ENCODE results near the gene CDCA3.

CDCA3 gene

GRCh38 chr12:6849976-6850560 lies 1.0 kb downstream of the CDCA3 start:
- Mint-ChIP-seq H3K36me3 (no peaks in the 10 kb centered on the region), H3K4me3 (peak overlapping the region; percentile 61), H3K27me3 (no peaks in the 10 kb centered on the region), H3K9me3 (ENCODE audit: low read depth) (no peaks in the 10 kb centered on the region), H3K4me1 (ENCODE audit: low read depth) (peaks cover 16% of the 10 kb centered on the region), H3K27ac (no peak overlapping the region)

GRCh38 chr12:6849427-6849826 lies 1.7 kb downstream of the CDCA3 start:
- peaks cover 16% of the 10 kb centered on the region for H3K4me1 Mint-ChIP-seq (ENCODE audit: low read depth)
- H3K36me3 Mint-ChIP-seq, result peaks cover 4% of the 10 kb centered on the region
- peak overlapping the region; percentile 61 for H3K4me3 Mint-ChIP-seq
- H3K9me3 Mint-ChIP-seq (ENCODE audit: low read depth), result no peaks in the 10 kb centered on the region
- no peak overlapping the region for H3K27ac Mint-ChIP-seq
- H3K27me3 Mint-ChIP-seq, result no peaks in the 10 kb centered on the region

DNA sequence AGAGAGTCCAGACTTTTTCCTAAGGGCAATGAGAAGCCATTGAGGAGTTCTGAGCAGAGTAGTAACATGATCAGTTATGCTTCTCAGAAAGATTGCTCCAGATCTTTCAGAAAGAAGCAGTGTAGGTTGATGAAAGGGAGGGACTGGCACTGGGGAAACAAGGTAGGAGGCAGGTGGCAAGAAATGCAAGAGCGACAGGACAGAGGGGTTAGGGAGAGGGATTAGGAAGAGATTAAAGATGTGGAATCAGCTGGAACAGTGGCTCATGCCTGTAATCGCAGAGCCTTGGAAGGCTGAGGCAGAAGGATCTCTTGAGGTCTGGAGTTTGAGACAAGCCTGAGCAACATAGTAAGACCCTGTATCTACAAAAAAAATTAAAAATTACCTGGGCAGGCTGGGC lies 3.4 kb downstream of the CDCA3 start:
- H3K9me3 Mint-ChIP-seq (ENCODE audit: low read depth), result no peaks in the 10 kb centered on the region
- H3K36me3 Mint-ChIP-seq, result peaks cover 4% of the 10 kb centered on the region
- no peak overlapping the region for H3K27ac Mint-ChIP-seq
- H3K27me3 Mint-ChIP-seq, result no peaks in the 10 kb centered on the region
- H3K4me1 Mint-ChIP-seq (ENCODE audit: low read depth), result peaks cover 5% of the 10 kb centered on the region
- no peak overlapping the region for H3K4me3 Mint-ChIP-seq

DNA sequence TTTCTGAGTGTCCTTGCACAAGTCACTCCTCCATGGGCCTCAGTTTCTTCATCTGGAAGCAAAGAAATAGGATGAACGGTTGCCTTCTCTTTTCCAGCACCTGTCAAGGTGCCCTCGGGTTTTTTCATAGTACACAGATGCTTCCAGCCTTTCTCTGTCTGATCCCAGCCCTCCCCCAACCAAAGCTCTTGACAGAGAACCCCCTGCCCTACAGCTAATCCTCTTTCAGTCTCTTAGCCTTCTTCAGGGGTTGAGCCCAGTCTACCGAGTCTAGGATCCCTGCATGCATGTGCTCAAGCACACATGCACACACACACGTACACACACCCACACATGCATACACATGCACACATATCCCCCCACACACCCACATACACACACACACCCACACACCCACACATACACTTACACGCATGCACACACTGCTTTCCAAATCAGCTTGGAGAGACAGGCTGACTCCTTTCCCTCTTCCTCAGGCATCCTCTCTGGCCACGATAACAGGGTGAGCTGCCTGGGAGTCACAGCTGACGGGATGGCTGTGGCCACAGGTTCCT lies 4.7 kb downstream of the CDCA3 start:
- Mint-ChIP-seq H3K4me3 (no peak overlapping the region), H3K27me3 (no peaks in the 10 kb centered on the region)

GRCh38 chr12:6845395-6845794 lies 5.7 kb downstream of the CDCA3 start:
- H3K4me1 Mint-ChIP-seq (ENCODE audit: low read depth), result no peaks in the 10 kb centered on the region
- no peak overlapping the region for H3K27ac Mint-ChIP-seq
- H3K4me3 Mint-ChIP-seq, result no peak overlapping the region
- H3K36me3 Mint-ChIP-seq, result peaks cover 4% of the 10 kb centered on the region
- no peaks in the 10 kb centered on the region for H3K27me3 Mint-ChIP-seq
- H3K9me3 Mint-ChIP-seq (ENCODE audit: low read depth), result no peaks in the 10 kb centered on the region

More for the DNA sequence above, 4.7 kb downstream of the CDCA3 start:
- Mint-ChIP-seq H3K27ac (no peak overlapping the region), H3K4me1 (ENCODE audit: low read depth) (peaks cover 1% of the 10 kb centered on the region), H3K9me3 (ENCODE audit: low read depth) (no peaks in the 10 kb centered on the region), H3K36me3 (peaks cover 4% of the 10 kb centered on the region)

DNA sequence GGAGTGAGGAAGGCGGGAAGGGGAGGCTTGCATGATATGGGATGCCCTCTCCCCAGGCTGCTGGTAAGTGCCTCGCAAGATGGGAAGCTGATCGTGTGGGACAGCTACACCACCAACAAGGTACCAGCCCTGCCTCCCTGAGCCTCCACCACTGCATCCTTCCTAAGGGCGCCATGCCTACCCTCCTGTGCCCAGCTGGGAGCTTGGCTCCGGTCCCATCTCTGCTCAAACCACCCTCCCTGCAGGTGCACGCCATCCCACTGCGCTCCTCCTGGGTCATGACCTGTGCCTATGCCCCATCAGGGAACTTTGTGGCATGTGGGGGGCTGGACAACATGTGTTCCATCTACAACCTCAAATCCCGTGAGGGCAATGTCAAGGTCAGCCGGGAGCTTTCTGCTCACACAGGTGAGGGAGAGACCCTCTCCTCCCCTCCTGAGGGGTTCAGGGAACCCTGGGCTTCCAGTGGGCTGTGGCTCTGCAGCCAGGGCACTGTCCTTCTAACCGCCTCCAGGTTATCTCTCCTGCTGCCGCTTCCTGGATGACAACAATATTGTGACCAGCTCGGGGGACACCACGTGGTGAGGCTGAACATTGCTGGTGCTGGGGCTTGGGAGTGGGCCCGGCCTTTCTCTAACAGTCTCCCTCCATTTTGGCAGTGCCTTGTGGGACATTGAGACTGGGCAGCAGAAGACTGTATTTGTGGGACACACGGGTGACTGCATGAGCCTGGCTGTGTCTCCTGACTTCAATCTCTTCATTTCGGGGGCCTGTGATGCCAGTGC lies 7.8 kb downstream of the CDCA3 start:
- Mint-ChIP-seq H3K4me1 (ENCODE audit: low read depth) (no peaks in the 10 kb centered on the region), H3K27ac (no peak overlapping the region), H3K27me3 (no peaks in the 10 kb centered on the region), H3K4me3 (no peak overlapping the region), H3K9me3 (ENCODE audit: low read depth) (no peaks in the 10 kb centered on the region), H3K36me3 (peaks cover 4% of the 10 kb centered on the region)

- no peaks in the 10 kb centered on the region for H3K27me3 Mint-ChIP-seq
- H3K27ac Mint-ChIP-seq, result no peak overlapping the region
- H3K4me3 Mint-ChIP-seq, result no peak overlapping the region
- H3K4me1 Mint-ChIP-seq (ENCODE audit: low read depth), result no peaks in the 10 kb centered on the region
- no peaks in the 10 kb centered on the region for H3K9me3 Mint-ChIP-seq (ENCODE audit: low read depth)
- H3K36me3 Mint-ChIP-seq, result peaks cover 4% of the 10 kb centered on the region
These were observed 9.0 kb downstream of the CDCA3 start for GRCh38 chr12:6842075-6842474.

GRCh38 chr12:6840761-6841515 lies 10.1 kb downstream of the CDCA3 start, which contains the start of gene GNB3:
TSS of gene GNB3 (plus strand) at chr12:6840925. CDS start at chr12:6841288, 363 bp downstream.
- Mint-ChIP-seq H3K4me3 (no peak within 1 kb of the TSS), H3K9me3 (ENCODE audit: low read depth) (no peaks in the 10 kb centered on the region), H3K4me1 (ENCODE audit: low read depth) (no peaks in the 10 kb centered on the region), H3K27ac (no peak within 1 kb of the TSS), H3K36me3 (peaks cover 4% of the 10 kb centered on the region), H3K27me3 (no peaks in the 10 kb centered on the region)

DNA sequence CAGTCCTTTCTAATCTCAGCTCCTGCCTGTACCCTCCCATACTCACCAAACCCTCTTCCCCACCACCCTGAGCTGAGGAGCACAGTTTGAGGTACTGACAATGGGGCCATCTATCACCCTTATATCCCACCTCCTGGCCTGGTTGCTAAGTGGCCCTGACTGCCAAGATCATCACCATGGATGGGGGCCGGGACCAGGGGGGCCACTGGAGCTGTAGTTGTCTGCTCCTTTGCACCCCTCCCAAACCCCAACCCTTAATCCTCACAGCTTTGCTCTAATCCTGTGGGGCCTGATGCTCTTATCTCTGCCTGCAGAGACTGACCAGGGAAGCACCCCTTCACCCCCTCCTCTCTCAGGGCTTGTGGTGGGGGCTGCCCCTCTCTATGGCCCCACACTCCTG lies 10.8 kb downstream of the CDCA3 start:
- no peak overlapping the region for H3K4me3 Mint-ChIP-seq

DNA sequence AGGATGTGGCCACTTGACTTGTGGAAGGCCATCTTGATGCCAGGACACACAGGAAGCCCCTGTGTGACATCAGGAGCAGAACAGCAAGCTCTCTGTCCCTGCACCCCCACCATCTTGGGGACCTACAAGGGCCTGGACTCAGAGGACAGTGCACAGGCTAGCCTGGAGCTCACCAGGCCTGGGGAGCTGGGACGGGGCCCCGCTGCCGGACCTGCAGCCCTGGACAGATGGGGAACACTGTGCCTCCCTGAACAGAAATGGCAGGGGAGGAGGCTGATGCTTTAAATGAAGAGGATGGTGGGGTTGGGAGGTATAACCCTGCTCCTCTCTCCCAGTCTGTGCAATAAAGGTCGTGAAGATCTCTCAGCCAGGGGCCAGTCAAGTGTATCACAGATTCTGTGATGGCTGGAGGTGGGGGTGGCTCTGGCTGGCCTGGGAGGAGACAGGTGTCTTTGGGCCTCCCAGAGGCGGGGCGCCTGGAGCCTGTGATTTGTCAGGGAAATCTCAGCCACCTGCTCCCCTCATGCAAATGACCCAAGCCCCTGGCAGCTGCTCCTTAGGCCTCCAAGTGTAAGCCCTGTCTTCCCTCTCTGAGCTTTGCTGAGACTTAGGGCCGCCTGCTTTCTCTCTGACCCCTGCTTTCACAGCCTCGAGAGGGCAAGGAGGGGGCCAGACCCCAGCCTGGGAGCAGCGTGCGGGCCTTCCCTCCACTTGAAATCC lies 11.4 kb downstream of the CDCA3 start:
- H3K36me3 Mint-ChIP-seq, result peaks cover under 1% of the 10 kb centered on the region
- no peak overlapping the region for H3K27ac Mint-ChIP-seq
- H3K4me1 Mint-ChIP-seq (ENCODE audit: low read depth), result peaks cover 6% of the 10 kb centered on the region
- H3K9me3 Mint-ChIP-seq (ENCODE audit: low read depth), result no peaks in the 10 kb centered on the region
- no peak overlapping the region for H3K4me3 Mint-ChIP-seq
- no peaks in the 10 kb centered on the region for H3K27me3 Mint-ChIP-seq

More for the DNA sequence above, 10.8 kb downstream of the CDCA3 start:
- Mint-ChIP-seq H3K4me1 (ENCODE audit: low read depth) (peaks cover 4% of the 10 kb centered on the region), H3K36me3 (peaks cover 4% of the 10 kb centered on the region), H3K27ac (no peak overlapping the region), H3K27me3 (no peaks in the 10 kb centered on the region), H3K9me3 (ENCODE audit: low read depth) (no peaks in the 10 kb centered on the region)

DNA sequence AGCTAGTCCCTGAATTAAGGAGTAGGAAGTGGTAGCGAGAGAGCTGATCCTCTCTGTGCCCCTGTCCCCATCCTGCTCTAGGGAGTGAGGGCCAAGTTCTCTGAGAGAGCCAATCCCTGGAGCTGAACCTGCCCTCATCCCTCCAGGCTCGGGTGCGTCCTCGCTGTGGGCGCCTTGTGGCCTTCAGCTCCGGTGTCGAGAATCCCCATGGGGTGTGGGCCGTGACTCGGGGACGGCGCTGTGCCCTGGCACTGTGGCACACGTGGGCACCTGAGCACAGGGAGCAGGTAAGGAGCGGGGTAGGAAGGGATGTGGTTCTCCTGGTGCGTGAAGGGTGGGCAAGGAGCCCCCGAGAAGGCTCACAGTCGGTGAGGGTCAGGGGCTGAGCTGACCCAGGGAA lies 12.2 kb downstream of the CDCA3 start:
- H3K4me3 Mint-ChIP-seq, result no peak overlapping the region
- no peaks in the 10 kb centered on the region for H3K36me3 Mint-ChIP-seq
- peaks cover 6% of the 10 kb centered on the region for H3K4me1 Mint-ChIP-seq (ENCODE audit: low read depth)
- no peaks in the 10 kb centered on the region for H3K27me3 Mint-ChIP-seq
- H3K9me3 Mint-ChIP-seq (ENCODE audit: low read depth), result no peaks in the 10 kb centered on the region
- H3K27ac Mint-ChIP-seq, result no peak overlapping the region

- H3K27me3 Mint-ChIP-seq, result no peaks in the 10 kb centered on the region
- H3K4me1 Mint-ChIP-seq (ENCODE audit: low read depth), result peaks cover 6% of the 10 kb centered on the region
- no peak overlapping the region for H3K27ac Mint-ChIP-seq
- H3K36me3 Mint-ChIP-seq, result no peaks in the 10 kb centered on the region
- H3K4me3 Mint-ChIP-seq, result no peak overlapping the region
- no peaks in the 10 kb centered on the region for H3K9me3 Mint-ChIP-seq (ENCODE audit: low read depth)
These were observed 13.6 kb downstream of the CDCA3 start for GRCh38 chr12:6837370-6838060.

GRCh38 chr12:6836851-6837250 lies 14.2 kb downstream of the CDCA3 start:
- no peak overlapping the region for H3K27ac Mint-ChIP-seq
- H3K4me3 Mint-ChIP-seq, result no peak overlapping the region
- no peaks in the 10 kb centered on the region for H3K36me3 Mint-ChIP-seq
- H3K4me1 Mint-ChIP-seq (ENCODE audit: low read depth), result peaks cover 6% of the 10 kb centered on the region
- H3K27me3 Mint-ChIP-seq, result no peaks in the 10 kb centered on the region
- no peaks in the 10 kb centered on the region for H3K9me3 Mint-ChIP-seq (ENCODE audit: low read depth)

DNA sequence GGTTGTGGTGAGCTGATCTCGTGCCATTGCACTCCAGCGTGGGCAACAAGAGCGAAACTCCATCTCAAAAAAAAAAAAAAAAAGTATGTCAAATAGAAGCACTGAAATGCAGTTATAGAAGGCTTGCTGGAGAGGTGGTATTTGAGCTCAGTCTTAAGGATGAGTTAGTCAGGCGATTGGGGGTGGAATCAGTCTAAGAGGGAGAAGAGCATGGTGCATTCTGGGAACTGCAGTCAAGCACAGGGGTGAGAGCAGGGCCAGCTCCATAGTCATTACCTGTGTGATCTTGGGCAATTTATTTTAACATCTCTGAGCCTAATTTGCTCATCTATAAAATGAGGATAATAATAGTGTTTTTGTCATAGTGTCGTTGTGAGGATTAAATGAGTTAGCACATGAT lies 16.2 kb downstream of the CDCA3 start:
- Mint-ChIP-seq H3K4me1 (ENCODE audit: low read depth) (peaks cover 6% of the 10 kb centered on the region), H3K27me3 (no peaks in the 10 kb centered on the region), H3K4me3 (no peak overlapping the region), H3K27ac (no peak overlapping the region), H3K9me3 (ENCODE audit: low read depth) (no peaks in the 10 kb centered on the region), H3K36me3 (no peaks in the 10 kb centered on the region)
